ENCODE data around the gene AKIP1. TPM values are rescaled to one million over a fixed set of nuclear protein-coding genes. Genes with fewer than 3 reads are reported as not detected.

Gene AKIP1
- total and polyA plus RNA-seq, 4 donors, result 15.6 to 52.2 (median 30.7) TPM

- peaks cover 0 to 5% of the 10 kb centered on the region in 2 donors for H3K4me1 ChIP-seq (ENCODE audit: control insufficient read depth in 1 of 2, insufficient read depth in 2 of 2, low read length in 2 of 2)
These were observed 351 bp upstream of the AKIP1 start for GRCh38 chr11:8910649-8911026.

DNA sequence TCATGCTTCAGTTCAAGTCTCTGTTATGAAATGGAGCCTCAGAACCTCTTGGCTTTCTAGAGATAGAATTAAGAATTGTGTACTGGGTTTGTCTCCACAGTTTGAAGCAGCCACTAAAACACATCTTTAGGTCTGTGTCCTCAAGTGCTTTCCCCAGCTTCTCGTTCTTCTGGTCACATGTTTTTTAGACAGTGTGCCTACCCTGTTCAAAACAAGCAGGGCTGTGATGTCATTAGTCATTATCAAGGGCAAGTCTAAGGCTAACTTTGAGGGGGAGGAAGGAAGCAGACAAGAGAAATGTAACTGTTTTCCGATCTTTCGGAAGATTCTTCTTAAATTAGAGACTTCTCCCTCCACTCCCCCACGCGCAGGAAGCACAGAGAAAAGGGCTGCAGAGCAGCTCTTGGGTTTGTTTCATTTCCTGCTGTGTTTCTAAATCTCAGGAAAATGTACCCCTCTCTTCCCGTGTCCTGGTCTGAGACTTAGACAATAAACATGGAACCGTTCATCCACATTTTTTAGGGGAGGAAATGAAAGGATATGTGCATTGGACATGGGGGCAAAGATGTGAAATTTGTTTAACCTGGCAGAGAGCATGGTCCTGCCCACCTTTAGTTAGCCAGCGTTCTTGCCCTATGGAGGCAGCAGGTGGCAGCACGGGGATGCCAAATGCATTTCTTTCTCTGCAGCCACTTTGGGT is 3.1 kb downstream of the AKIP1 start:
- DNase-seq (no peak), ATAC-seq (ENCODE audit: low FRiP score) (no peak)
- 1 to 3% methylated on average over 9 of the region's 9 CpGs for WGBS, 2 donors
- peak overlapping the region; percentile 25 to 30 for H3K27ac ChIP-seq (ENCODE audit: low read depth in 1 of 2, low read length in 2 of 2)
- no peaks in the 10 kb centered on the region for H3K36me3 ChIP-seq (ENCODE audit: control insufficient read depth in 1 of 2, insufficient read depth in 2 of 2, low read length in 1 of 2)
- intact Hi-C loops (cut with DNase I), result loop anchor here (2.0 to 5.0 kb wide), 4 partner anchors 45 to 232 kb away; partner anchors contain the start of genes RPL27A (in 1 of the 2) and TRIM66 (in 1 of the 2)
- H3K27me3 ChIP-seq (ENCODE audit: control insufficient read depth in 1 of 2, insufficient read depth in 2 of 2, low read length in 1 of 2), result no peaks in the 10 kb centered on the region
- H3K4me1 ChIP-seq (ENCODE audit: control insufficient read depth in 1 of 2, insufficient read depth in 2 of 2, low read length in 2 of 2), result peaks cover 0 to 11% of the 10 kb centered on the region in 2 donors
- peak overlapping the region in 1 of 2 donors; percentile 35 for H3K4me3 ChIP-seq (ENCODE audit: low read length in 2 of 2)
- no peaks in the 10 kb centered on the region for H3K9me3 ChIP-seq (ENCODE audit: control insufficient read depth, low read length)

More at GRCh38 chr11:8910649-8911026, 351 bp upstream of the AKIP1 start:
- DNase-seq (no peak), ATAC-seq (ENCODE audit: low FRiP score) (no peak)
- WGBS, 2 donors, result 0 to 5% methylated on average over 9 to 19 of the region's 19 CpGs
- Histone ChIP-seq H3K36me3 (ENCODE audit: control insufficient read depth in 1 of 2, insufficient read depth in 2 of 2, low read length in 1 of 2) (no peaks in the 10 kb centered on the region), H3K4me3 (ENCODE audit: low read length in 2 of 2) (peak overlapping the region; percentile 3 to 34), H3K9me3 (ENCODE audit: control insufficient read depth, low read length) (no peaks in the 10 kb centered on the region), H3K27ac (ENCODE audit: low read depth in 1 of 2, low read length in 2 of 2) (no peak overlapping the region), H3K27me3 (ENCODE audit: control insufficient read depth in 1 of 2, insufficient read depth in 2 of 2, low read length in 1 of 2) (no peaks in the 10 kb centered on the region)
- intact Hi-C loops (cut with DNase I), result loop anchor here (5.0 kb wide), 2 partner anchors 227 to 228 kb away; partner anchors contain the start of genes RPL27A (in 1 of the 2) and TRIM66 (in 1 of the 2)

DNA sequence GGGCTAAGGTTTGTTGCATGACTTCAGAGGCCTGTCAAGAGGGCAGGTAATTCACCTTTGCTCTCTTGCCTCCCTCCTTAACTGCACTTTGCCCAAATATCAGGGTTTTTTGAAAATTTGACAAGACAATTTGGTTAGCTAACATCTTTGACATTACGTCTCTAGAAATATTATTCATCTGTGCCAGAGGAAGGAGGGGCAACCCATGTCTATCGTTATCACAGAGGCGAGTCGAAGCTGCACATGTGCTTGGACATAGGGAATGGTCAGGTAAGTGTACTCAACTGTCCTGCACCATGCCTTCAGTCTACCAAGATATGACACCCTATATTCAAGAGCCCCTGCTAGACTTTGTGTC is 3.7 kb downstream of the AKIP1 start:
- DNase-seq (no peak), ATAC-seq (ENCODE audit: low FRiP score) (no peak)
- peak overlapping the region in 1 of 2 donors; percentile 80 for H3K27ac ChIP-seq (ENCODE audit: low read depth in 1 of 2, low read length in 2 of 2)
- H3K36me3 ChIP-seq (ENCODE audit: control insufficient read depth in 1 of 2, insufficient read depth in 2 of 2, low read length in 1 of 2), result peaks cover 0 to 2% of the 10 kb centered on the region in 2 donors
- H3K9me3 ChIP-seq (ENCODE audit: control insufficient read depth, low read length), result no peaks in the 10 kb centered on the region
- intact Hi-C loops (cut with DNase I), result loop anchor here (2.0 to 5.0 kb wide), 5 partner anchors 44 to 232 kb away; partner anchors contain the start of genes RPL27A (in 1 of the 2), TMEM9B (in 1 of the 2) and TRIM66 (in 1 of the 2)
- 12 to 13% methylated on average over 4 of the region's 4 CpGs for WGBS, 2 donors
- H3K27me3 ChIP-seq (ENCODE audit: control insufficient read depth in 1 of 2, insufficient read depth in 2 of 2, low read length in 1 of 2), result no peaks in the 10 kb centered on the region
- H3K4me1 ChIP-seq (ENCODE audit: control insufficient read depth in 1 of 2, insufficient read depth in 2 of 2, low read length in 2 of 2), result peaks cover 0 to 11% of the 10 kb centered on the region in 2 donors
- H3K4me3 ChIP-seq (ENCODE audit: low read length in 2 of 2), result peak overlapping the region in 1 of 2 donors; percentile 35

DNA sequence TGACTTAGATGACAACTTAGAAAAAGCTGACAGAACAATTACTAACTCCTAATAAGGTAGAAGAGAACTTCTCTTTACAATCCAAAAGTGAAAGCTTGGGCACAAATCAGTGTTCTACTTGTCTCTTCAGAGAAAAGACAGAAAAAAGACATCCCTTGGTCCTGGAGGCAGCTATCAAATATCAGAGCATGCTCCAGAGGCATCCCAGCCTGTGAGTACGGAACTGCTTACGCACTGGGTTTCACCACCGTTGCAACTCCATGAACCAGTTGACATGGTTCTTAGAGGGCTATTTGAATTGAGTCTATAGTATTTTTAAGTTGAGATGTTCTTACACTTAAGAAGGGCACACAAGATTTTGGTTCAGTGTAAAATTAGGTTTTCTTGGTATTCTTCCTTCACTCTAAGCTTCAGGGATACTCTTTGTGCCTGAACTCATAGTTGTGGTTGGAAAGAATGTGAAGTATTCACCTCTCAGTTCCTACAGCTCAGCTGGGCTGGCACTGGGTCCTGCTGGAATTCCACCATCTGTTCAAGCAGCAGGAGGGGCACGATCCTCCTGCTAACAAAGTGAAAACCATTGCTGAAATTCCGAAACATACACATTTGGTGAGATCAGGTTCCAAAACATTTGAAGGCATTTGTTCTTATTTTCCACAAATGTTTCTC is 6.3 kb downstream of the AKIP1 start:
- 3 to 10% methylated on average over 5 of the region's 5 CpGs for whole genome bisulfite sequencing, 2 donors
- intact Hi-C loops (cut with DNase I), result loop anchor here in 1 of 2 donors (5.0 kb wide), 1 partner anchor 45 kb away; the partner anchor contains the start of gene TMEM9B
- ATAC-seq (ENCODE audit: low FRiP score) (no peak), DNase-seq (peak; percentile 67 to 82)
- peaks cover 0 to 11% of the 10 kb centered on the region in 2 donors for H3K4me1 ChIP-seq (ENCODE audit: control insufficient read depth in 1 of 2, insufficient read depth in 2 of 2, low read length in 2 of 2)
- H3K9me3 ChIP-seq (ENCODE audit: control insufficient read depth, low read length), result no peaks in the 10 kb centered on the region
- peaks cover 0 to 5% of the 10 kb centered on the region in 2 donors for H3K36me3 ChIP-seq (ENCODE audit: control insufficient read depth in 1 of 2, insufficient read depth in 2 of 2, low read length in 1 of 2)
- H3K4me3 ChIP-seq (ENCODE audit: low read length in 2 of 2), result no peak overlapping the region
- peak overlapping the region; percentile 5 to 91 for H3K27ac ChIP-seq (ENCODE audit: low read depth in 1 of 2, low read length in 2 of 2)
- H3K27me3 ChIP-seq (ENCODE audit: control insufficient read depth in 1 of 2, insufficient read depth in 2 of 2, low read length in 1 of 2), result no peaks in the 10 kb centered on the region

- Histone ChIP-seq H3K36me3 (ENCODE audit: control insufficient read depth in 1 of 2, insufficient read depth in 2 of 2, low read length in 1 of 2) (peaks cover 0 to 7% of the 10 kb centered on the region in 2 donors), H3K9me3 (ENCODE audit: control insufficient read depth, low read length) (no peaks in the 10 kb centered on the region), H3K27me3 (ENCODE audit: control insufficient read depth in 1 of 2, insufficient read depth in 2 of 2, low read length in 1 of 2) (no peaks in the 10 kb centered on the region), H3K4me1 (ENCODE audit: control insufficient read depth in 1 of 2, insufficient read depth in 2 of 2, low read length in 2 of 2) (peaks cover 0 to 2% of the 10 kb centered on the region in 2 donors), H3K4me3 (ENCODE audit: low read length in 2 of 2) (no peak overlapping the region), H3K27ac (ENCODE audit: low read depth in 1 of 2, low read length in 2 of 2) (no peak overlapping the region)
- WGBS, 2 donors, result 78 to 85% methylated on average over 5 of the region's 5 CpGs
- DNase-seq, result no peak
- intact Hi-C loops (cut with DNase I), result no loop called here
- ATAC-seq (ENCODE audit: low FRiP score), result no peak
These were observed 11.7 kb downstream of the AKIP1 start for GRCh38 chr11:8922691-8923090.

DNA sequence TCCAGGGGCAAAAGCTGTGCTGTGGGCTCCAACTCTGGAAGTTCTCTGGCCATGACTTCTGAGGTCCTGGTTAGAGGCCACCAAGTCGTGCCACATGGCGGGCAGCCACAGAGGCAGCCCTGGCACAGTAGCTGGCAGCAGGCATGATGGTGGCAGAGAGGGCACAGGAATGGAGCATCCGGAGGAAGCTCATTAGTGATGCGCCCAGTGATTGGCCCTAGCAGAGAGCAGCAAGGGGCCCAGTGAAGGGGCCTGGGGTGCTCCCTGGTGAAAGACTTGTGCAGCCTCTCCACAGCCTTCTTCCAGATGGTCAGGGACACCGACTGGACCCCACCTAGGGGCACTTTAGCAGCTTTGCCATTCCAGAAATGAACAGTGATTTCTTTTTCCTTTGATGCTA is 14.7 kb downstream of the AKIP1 start:
- no peak for DNase-seq
- H3K4me3 ChIP-seq (ENCODE audit: low read length in 2 of 2), result no peak overlapping the region
- H3K4me1 ChIP-seq (ENCODE audit: control insufficient read depth in 1 of 2, insufficient read depth in 2 of 2, low read length in 2 of 2), result no peaks in the 10 kb centered on the region
- peaks cover 0 to 5% of the 10 kb centered on the region in 2 donors for H3K36me3 ChIP-seq (ENCODE audit: control insufficient read depth in 1 of 2, insufficient read depth in 2 of 2, low read length in 1 of 2)
- no peak overlapping the region for H3K27ac ChIP-seq (ENCODE audit: low read depth in 1 of 2, low read length in 2 of 2)
- no peak for ATAC-seq (ENCODE audit: low FRiP score)
- 87 to 88% methylated on average over 5 of the region's 5 CpGs for WGBS, 2 donors
- intact Hi-C loops (cut with DNase I), result no loop called here
- H3K27me3 ChIP-seq (ENCODE audit: control insufficient read depth in 1 of 2, insufficient read depth in 2 of 2, low read length in 1 of 2), result no peaks in the 10 kb centered on the region
- no peaks in the 10 kb centered on the region for H3K9me3 ChIP-seq (ENCODE audit: control insufficient read depth, low read length)

DNA sequence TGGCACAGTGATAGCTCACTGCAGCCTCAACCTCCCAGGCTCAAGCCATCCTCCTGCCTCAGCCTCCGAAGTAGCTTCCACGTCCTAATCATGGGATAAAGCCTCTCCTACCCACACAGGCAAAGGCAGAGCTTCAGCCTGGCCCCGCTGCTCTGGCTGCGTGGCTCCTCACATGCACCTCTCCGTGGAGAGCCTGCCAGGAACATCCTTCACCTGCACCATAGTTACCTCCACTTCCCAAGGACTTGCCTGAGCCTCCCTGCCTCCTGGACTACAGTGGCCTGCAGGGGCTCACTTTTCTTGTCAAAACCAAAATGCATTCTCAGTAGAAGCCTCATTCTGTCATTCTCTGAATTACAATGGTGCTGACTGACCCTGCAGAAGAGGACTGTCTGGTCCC is 15.2 kb downstream of the AKIP1 start:
- no peaks in the 10 kb centered on the region for H3K9me3 ChIP-seq (ENCODE audit: control insufficient read depth, low read length)
- intact Hi-C loops (cut with DNase I), result no loop called here
- H3K27ac ChIP-seq (ENCODE audit: low read depth in 1 of 2, low read length in 2 of 2), result no peak overlapping the region
- ATAC-seq (ENCODE audit: low FRiP score) (no peak), DNase-seq (no peak)
- H3K36me3 ChIP-seq (ENCODE audit: control insufficient read depth in 1 of 2, insufficient read depth in 2 of 2, low read length in 1 of 2), result peaks cover 0 to 5% of the 10 kb centered on the region in 2 donors
- 91 to 94% methylated on average over 5 of the region's 5 CpGs for WGBS, 2 donors
- no peak overlapping the region for H3K4me3 ChIP-seq (ENCODE audit: low read length in 2 of 2)
- no peaks in the 10 kb centered on the region for H3K27me3 ChIP-seq (ENCODE audit: control insufficient read depth in 1 of 2, insufficient read depth in 2 of 2, low read length in 1 of 2)
- no peaks in the 10 kb centered on the region for H3K4me1 ChIP-seq (ENCODE audit: control insufficient read depth in 1 of 2, insufficient read depth in 2 of 2, low read length in 2 of 2)

GRCh38 chr11:8927233-8927632 is 16.2 kb downstream of the AKIP1 start:
- H3K36me3 ChIP-seq (ENCODE audit: control insufficient read depth in 1 of 2, insufficient read depth in 2 of 2, low read length in 1 of 2), result peaks cover 0 to 2% of the 10 kb centered on the region in 2 donors
- H3K4me1 ChIP-seq (ENCODE audit: control insufficient read depth in 1 of 2, insufficient read depth in 2 of 2, low read length in 2 of 2), result no peaks in the 10 kb centered on the region
- H3K27me3 ChIP-seq (ENCODE audit: control insufficient read depth in 1 of 2, insufficient read depth in 2 of 2, low read length in 1 of 2), result no peaks in the 10 kb centered on the region
- DNase-seq (no peak), ATAC-seq (ENCODE audit: low FRiP score) (no peak)
- no peaks in the 10 kb centered on the region for H3K9me3 ChIP-seq (ENCODE audit: control insufficient read depth, low read length)
- no peak overlapping the region for H3K4me3 ChIP-seq (ENCODE audit: low read length in 2 of 2)
- H3K27ac ChIP-seq (ENCODE audit: low read depth in 1 of 2, low read length in 2 of 2), result no peak overlapping the region
- intact Hi-C loops (cut with DNase I), result no loop called here
- WGBS, 2 donors, result 82 to 87% methylated on average over 5 of the region's 5 CpGs

All from aorta (tissue), 5 donors.